Adrenal gland (tissue), 5 donors: Measurements from ENCODE around the gene CCDC91.

Source experiments
- POLR2A ChIP-seq, 2 donors: fragments of 450-650 bp; IDR thresholded peaks; one replicate each; pipeline ENCODE4 v1.6.1; 2017; ENCODE audit warnings: antibody characterized with exemption in 2 of 2, mild to moderate bottlenecking in 2 of 2, moderate library complexity in 1 of 2
- TF ChIP-seq, protein P1 (sequence below), 6 experiments: fragments of 450-650 bp in 4 of 6; fragments of 200-600 bp in 2 of 6; sonication (generic) in 1 of 6; IDR thresholded peaks; 1 replicate in 5 of 6; 2 replicates in 1 of 6; pipeline versions ENCODE4 v1.5.1 to v1.8.0; 2016 to 2021; ENCODE audit warnings: antibody characterized with exemption in 6 of 6, mild to moderate bottlenecking in 2 of 6, moderate library complexity in 1 of 6
- donor health status: DM: no; HTN: no; CAD: no.

DNA sequence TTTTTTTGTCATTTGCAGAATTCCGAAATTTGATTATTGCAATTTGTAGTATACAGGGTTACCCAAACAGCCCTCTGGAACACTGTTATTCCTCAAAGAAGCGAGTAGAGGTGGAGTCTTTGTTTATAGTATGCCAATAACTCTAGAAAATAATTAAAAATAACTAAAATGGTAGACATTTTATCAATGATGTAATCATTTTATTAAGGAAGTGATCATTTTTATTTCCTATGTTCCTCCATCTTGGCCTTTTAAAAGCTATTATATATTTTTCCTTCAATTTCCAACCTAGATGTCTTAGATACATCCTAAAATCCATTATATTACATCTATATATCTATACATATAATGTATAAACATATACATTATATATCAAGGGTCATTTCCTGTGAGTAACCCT is 106.0 kb downstream of the CCDC91 start:
- TF ChIP-seq, protein P1, sequence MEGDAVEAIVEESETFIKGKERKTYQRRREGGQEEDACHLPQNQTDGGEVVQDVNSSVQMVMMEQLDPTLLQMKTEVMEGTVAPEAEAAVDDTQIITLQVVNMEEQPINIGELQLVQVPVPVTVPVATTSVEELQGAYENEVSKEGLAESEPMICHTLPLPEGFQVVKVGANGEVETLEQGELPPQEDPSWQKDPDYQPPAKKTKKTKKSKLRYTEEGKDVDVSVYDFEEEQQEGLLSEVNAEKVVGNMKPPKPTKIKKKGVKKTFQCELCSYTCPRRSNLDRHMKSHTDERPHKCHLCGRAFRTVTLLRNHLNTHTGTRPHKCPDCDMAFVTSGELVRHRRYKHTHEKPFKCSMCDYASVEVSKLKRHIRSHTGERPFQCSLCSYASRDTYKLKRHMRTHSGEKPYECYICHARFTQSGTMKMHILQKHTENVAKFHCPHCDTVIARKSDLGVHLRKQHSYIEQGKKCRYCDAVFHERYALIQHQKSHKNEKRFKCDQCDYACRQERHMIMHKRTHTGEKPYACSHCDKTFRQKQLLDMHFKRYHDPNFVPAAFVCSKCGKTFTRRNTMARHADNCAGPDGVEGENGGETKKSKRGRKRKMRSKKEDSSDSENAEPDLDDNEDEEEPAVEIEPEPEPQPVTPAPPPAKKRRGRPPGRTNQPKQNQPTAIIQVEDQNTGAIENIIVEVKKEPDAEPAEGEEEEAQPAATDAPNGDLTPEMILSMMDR (IDR thresholded peaks at IDR 0.05) = no peak
- no peak for TF ChIP-seq POLR2A (IDR thresholded peaks at IDR 0.05)
